Subcutaneous adipose tissue (tissue), 4 donors: ENCODE data around the gene MTF1. TPM values are rescaled to one million over a fixed set of nuclear protein-coding genes. Genes with fewer than 3 reads are reported as not detected.

Experiments
- total RNA-seq, 4 donors: library from RNA; depleted of rRNA; stranded (reverse); fragments of >200 nt; gene quantifications; one replicate each; pipeline ENCODE4 v1.1.0, GENCODE V29; 2016
- TF ChIP-seq, protein P1 (sequence below): fragments of 450-650 bp; IDR thresholded peaks from one replicate; pipeline ENCODE4 v1.5.1; 2016; ENCODE audit warnings: low read depth, mild to moderate bottlenecking, control low read depth, antibody characterized with exemption, moderate library complexity

MTF1 gene
- total RNA-seq, 4 donors from 2014 or later: 5.7 to 6.8 (median 6.5) TPM

DNA sequence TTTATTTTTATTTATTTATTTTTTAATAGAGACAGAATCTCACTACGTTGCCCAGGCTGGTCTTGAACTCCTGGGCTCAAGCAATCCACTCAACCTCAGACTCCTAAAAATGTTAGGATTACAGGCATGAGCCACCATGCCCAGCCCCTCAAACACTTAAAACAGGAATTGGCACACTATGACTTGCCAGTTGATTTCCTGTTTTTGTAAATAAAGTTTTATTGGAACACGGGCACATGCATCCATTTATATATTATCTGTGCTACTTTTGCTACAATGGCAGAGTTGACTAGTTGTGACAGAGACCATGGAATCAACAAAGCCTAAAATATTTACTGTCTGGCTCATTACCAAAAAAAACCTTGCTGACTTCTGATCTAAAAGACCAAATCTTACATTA lies 35.4 kb downstream of the MTF1 start:
- TF ChIP-seq, protein P1, sequence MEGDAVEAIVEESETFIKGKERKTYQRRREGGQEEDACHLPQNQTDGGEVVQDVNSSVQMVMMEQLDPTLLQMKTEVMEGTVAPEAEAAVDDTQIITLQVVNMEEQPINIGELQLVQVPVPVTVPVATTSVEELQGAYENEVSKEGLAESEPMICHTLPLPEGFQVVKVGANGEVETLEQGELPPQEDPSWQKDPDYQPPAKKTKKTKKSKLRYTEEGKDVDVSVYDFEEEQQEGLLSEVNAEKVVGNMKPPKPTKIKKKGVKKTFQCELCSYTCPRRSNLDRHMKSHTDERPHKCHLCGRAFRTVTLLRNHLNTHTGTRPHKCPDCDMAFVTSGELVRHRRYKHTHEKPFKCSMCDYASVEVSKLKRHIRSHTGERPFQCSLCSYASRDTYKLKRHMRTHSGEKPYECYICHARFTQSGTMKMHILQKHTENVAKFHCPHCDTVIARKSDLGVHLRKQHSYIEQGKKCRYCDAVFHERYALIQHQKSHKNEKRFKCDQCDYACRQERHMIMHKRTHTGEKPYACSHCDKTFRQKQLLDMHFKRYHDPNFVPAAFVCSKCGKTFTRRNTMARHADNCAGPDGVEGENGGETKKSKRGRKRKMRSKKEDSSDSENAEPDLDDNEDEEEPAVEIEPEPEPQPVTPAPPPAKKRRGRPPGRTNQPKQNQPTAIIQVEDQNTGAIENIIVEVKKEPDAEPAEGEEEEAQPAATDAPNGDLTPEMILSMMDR: no peak

DNA sequence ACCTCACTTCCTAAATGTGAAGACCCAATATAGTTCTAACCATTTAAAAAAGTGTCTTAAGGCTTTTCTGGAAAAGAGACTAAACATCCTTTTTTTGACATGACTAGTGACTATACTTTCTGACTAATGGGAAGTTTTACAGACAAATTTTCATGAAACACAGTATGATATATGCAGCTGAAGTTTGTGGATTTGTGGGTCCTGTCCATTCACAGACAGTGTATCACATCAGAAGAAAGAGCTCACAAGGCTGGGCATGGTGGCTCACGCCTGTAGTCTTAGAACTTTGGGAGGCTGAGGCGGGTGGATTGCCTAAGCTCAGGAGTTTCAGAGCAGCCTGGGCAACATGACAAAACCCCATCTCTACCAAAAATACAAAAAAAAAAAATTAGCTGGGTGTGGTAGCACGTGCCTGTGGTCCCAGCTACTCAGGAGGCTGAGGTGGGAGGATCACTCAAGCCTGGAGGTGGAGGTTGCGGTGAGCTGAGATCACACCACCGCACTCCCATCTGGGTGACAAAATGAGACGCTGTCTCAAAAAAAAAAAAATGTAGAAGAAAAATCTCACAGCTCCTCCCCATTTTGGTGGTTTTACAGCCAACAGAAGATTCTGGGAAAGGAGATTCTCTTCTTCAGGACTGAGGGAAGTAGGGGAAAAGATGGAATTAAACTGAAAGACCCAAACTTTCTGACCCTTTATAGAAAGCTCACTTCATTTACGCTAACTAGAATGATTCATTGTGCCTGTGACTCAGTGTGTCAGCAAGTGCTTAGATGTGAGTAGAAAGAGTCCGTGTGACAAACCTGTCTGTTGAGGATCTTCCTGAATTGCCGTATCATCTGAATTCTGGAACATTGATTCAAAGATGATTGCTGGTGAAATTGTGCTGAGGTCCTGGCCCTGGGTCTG lies 36.2 kb downstream of the MTF1 start:
- TF ChIP-seq, protein P1: no peak

DNA sequence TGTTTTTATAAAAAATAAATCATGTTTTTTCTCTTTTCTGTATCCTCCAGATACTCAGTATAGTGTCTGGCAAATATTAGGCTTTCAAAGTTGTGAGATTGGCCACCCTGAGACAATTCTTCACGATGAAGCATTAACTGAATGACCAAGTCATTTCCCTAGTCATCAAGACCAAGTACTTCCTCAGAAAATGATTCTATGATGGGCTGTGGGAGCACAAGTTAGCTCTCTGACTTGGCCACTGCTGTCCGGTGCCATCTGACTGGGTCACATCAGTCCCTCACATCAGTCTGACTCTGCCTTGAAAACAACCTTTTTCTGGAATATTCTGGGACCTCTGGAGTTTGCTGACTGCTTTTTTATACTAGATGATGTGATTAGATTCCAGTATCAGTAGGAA lies 37.9 kb downstream of the MTF1 start:
- TF ChIP-seq, protein P1: no peak

DNA sequence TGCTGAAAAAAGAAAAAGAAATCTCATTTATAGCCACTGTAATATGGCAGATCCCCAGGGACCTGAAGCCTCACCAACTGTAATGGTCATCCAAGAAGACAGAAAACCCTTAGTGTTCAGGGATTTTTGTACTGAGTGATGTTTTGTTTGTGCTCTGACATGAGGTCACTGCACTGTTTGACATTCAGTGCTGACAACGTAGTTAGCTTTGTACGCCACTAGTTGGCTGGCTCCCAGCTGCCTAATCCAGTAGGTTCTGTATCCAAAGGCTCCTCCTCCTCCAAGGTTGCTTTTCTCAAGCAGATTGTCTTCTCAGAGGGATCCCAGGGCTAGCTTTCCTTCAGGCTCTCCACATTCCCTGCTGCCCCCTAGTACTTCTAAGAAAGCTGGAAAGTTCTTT lies 41.9 kb downstream of the MTF1 start:
- TF ChIP-seq, protein P1: no peak

DNA sequence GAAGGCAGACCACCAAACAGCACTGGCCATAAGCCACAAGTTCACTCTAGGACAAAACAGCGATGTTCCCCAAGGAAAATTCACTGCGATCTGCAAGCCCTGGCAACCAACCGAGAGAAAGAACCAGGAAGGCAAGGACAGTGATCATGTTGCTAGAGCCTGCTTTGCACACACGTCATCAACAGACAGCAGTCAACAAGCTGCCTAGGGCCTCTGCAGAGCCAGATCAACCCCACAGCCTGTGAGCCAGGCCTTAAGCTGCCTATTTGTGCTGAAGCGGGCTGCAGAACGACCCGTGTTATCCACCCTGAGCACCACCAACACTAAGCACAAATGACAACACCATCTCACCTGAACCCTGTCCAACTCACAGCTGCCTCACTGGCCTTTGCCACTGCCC lies 45.1 kb downstream of the MTF1 start:
- TF ChIP-seq, protein P1: no peak

DNA sequence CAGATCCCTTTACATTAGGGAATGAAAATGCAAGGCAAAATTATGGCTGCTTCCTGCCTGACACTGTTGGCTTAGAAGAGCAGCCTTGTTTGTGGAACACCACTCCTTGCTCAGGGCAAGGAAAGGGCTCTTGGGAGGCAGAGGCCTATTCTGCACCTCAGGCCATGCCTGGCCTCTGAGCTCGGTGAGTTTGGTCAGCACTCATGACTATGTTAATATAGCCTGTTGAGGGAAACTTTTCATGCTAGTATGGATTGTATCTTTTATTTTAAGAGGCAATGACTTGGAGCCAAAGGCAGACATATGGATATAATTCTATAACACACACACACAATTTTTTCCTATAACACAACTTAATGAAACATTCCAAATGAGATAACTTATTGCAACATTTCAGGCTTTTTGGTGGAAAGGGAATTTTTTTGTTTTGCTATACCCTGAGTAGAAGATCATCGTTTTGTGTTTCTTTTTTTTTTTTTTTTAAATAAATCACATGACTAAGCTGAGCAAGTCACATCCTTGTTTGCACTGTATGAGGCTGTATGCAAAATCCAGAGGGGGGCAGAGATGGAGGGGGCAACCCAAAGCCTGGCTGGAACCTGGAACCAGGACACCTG lies 45.8 kb downstream of the MTF1 start:
- TF ChIP-seq, protein P1: no peak

DNA sequence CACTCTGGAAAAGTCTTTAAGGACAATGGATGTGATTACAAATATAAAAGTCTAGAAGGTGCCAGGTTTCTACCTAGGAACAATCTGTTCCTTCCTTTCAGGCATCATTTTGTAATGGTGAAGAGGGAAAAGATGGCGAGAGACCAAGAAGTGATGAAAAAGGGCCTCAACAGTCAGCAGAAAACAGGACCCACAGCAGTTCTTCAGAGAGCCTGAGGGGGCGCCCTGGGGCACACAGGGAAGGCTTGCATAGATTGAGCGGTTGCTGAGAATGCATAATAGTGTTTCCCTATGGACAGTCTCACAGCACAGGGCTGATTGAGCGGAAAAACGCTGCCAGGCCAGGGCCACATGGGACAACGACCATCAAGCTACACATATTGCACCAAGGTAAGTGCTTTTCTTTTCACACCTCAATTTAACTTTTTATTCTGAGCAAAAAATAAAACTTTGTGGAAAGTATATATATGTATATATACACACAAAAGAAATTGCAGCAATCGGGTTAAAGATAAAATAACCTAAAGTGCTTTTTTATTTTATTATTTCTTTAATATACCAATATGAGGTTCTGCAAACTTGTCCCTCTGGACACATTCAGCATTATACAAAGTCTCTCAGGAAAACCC lies 48.3 kb downstream of the MTF1 start:
- TF ChIP-seq, protein P1: no peak
